Activated gamma-delta T cell treated with anti-CD3 and anti-CD28 coated beads, Interleukin-2, amount 50 U/mL, for 16 hours (primary cell): ENCODE results near the gene USP49.

Experiments
- DNase-seq: peaks from one replicate; pipeline ENCODE4 v3.0.0-alpha.2; 2020; ENCODE audit warnings: low read depth

USP49 gene

GRCh38 chr6:41874741-41875140 is 20.4 kb downstream of the USP49 start:
- DNase-seq: no peak

DNA sequence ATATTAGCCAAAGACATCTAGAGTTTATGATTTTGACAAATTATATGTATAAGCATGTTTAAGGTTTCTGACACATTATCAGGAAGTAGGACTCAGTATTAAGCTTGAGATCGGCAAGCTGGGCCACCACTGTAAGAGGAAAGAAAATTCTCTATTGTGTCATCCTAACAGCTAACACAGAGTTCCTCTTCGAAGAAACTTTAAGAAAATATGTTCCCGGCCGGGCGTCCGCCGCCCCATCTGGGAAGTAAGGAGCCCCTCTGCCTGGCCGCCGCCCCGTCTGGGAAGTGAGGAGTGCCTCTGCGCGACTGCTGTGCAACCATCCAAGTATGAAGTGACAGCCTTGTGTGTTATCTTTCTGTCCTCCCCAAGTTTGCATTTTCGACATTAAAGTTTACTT is 23.0 kb downstream of the USP49 start:
- no peak for DNase-seq

GRCh38 chr6:41871691-41872090 is 23.5 kb downstream of the USP49 start:
- DNase-seq: no peak

- no peak for DNase-seq
Measured at GRCh38 chr6:41859356-41859755, 35.8 kb downstream of the USP49 start.

- no peak for DNase-seq
Measured at GRCh38 chr6:41858703-41859102, 36.5 kb downstream of the USP49 start.

GRCh38 chr6:41850861-41851260 is 44.3 kb downstream of the USP49 start:
- no peak for DNase-seq

GRCh38 chr6:41846666-41847237 is 48.4 kb downstream of the USP49 start:
- DNase-seq: peak; percentile 35

- DNase-seq: no peak
Measured at GRCh38 chr6:41843178-41843577, 52.0 kb downstream of the USP49 start.

DNA sequence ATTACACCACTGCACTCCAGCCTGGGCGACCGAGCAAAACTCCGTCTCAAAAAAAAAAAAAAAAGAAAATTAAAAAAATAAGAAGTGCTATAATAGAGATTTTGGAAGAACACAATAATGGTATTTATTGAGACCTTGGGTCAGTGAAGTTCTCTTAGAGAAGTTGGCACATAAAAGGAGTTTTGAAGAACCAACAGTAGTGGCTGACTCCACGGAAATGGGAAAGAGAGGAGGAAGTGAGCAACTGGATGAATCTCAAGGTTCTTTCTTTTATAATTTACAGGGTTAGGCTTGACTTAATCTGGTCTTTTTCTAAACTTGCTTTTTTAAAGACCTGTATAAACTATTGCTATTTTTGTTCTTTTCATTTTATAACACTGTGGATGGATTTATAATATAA is 54.8 kb downstream of the USP49 start:
- DNase-seq: no peak

DNA sequence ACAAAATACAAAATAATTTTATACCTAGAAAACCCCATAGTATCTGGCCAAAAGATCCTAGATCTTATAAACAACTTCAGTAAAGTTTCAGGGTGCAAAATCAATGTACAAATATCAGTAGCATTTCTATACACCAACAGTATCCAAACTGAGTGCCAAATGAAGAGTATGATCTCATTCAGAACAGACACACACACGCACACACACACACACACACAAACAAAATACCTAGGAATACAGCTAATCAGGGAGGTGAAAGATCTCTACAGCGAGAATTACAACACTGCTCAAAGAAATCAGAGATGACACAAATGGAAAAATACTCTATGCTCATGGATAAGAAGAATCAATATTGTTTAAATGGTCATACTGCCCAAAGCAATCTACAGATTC is 58.5 kb downstream of the USP49 start:
- DNase-seq: no peak

GRCh38 chr6:41836022-41836659 is 59.0 kb downstream of the USP49 start:
- DNase-seq: no peak

- no peak for DNase-seq
Measured at GRCh38 chr6:41832263-41832662, 62.9 kb downstream of the USP49 start.

- no peak for DNase-seq
Measured at GRCh38 chr6:41826343-41827022, 68.7 kb downstream of the USP49 start.

DNA sequence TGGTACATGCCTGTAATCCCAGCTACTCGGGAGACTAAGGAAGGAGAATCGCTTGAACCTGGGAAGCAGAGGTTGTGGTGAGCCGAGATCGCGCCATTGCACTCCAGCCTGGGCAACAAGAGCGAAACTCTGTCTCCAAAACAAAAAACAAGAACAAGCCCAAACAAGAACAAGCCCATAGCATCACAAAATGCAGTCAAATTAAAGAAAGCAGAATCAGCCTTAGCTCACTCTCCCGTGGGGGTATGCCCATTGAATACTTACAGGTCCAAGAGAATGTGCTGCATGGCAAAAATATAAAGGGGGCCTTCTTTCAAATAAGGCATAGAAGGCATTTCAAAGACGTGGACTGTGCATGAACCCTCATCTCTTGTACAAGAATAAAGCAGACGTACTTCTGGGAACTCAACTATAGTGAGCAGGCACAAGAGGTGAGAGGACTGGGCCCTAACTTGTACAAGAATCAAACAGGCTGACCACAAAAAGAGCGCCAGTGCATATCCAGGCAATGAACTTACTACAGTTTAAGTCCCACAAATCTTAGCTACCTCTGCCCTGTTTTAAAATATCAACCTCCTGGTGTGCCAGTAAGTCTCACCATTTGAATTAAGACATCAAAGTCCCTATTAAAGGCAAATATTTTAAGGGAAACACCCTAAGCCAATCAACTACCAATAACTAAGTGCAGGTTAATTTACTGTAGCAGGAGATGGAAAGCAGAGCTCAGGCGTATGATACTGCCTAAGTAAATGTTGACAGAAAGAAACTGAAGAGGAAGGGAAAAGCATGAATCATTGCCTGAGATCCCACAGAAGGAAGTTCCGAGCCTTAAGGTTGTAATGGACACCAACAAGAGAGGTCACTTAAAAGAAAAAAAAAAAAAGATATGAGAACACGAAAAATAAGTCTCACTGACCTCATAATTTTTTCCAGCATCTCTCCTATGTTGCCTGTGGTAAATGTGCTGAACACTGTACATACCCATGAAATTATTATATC is 70.3 kb downstream of the USP49 start:
- DNase-seq: no peak

- DNase-seq: no peak
Measured at GRCh38 chr6:41823178-41823577, 72.0 kb downstream of the USP49 start.

DNA sequence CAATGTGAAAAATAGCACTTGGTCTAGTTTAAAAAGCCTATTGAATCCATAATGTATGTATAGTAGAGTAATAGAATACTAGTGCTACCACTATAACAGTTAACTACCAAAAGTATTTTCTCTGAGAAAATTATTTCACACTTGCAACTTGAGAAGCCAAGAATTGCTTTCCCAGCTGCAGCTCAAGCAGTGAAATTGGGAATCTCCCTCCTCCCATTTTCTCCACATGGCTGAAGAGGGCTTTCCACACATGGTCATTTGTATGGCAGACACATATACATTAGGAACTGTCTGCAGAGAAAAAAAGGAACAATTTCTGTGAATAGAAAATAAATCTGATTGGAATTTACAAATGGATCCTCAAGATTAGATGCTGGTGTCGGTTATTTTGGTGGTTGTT is 73.2 kb downstream of the USP49 start:
- DNase-seq: no peak

DNA sequence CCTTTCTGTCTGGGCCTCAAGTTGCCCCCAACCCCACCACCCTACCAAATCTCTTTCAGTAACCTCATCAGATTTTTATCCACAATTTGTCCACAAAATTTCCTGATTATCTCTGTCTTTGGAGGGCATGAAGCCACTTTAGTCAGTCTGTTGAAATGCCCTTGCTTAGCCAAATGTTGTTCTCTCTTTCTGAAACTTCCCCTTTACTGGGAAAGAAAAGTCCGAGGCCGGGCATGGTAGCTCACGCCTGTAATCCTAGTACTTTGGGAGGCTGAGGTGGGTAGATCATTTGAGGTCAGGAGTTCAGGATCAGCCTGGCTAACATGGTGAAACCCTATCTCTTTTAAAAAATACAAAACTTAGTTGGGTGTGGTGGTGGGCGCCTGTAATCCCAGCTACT is 73.9 kb downstream of the USP49 start:
- no peak for DNase-seq

- DNase-seq: no peak
Measured at GRCh38 chr6:41818271-41819054, 76.7 kb downstream of the USP49 start.

DNA sequence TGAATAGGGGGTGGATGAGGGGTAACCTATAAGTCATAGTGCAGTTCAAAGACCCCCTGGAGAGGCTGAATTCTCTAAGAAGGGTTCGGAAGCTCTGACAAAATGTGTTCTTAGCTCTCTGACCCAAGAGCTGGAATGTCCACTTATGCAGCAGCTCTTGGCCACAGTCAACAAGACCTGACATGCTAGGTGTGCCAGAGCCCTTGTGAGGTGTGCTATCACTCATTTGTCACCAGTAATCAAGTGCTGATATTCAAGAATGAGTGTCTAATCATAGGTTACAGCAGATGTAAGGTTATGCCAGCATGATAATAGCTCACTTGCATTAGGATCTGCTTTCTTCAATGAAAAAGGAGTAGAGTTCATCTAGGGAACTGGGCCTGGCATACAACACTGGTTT is 79.6 kb downstream of the USP49 start:
- no peak for DNase-seq

GRCh38 chr6:41814629-41815028 is 80.5 kb downstream of the USP49 start:
- DNase-seq: no peak

GRCh38 chr6:41813956-41814355 is 81.2 kb downstream of the USP49 start:
- DNase-seq: no peak

- no peak for DNase-seq
Measured at GRCh38 chr6:41813469-41813868, 81.7 kb downstream of the USP49 start.
